Measurements from ENCODE around the gene ESR2. TPM values are rescaled to one million over a fixed set of nuclear protein-coding genes. Genes with fewer than 3 reads are reported as not detected.

ESR2 gene
- total and polyA plus RNA-seq, 4 donors: 0.01 to 0.28 (median 0.09) TPM

DNA sequence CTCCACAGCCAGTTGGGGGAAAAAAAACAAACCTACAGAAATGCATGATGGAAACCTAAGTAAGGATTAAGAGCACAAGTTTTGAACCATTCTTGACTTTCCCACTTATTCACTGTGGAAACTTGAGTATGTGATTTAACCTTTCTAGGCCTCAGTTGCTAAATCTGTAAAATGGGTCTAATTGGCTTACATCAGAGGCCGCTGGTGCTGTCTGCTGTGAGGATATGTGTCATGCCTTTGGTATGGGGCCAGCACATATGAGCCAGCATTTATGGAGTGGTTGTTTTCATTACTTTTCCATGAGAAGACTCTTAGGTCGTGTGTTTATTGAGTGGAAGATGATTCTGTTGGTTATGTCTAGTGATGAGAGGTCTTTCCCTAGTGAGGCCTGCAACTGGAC lies 102.4 kb downstream of the ESR2 start:
- WGBS: 89% methylated on average over 2 of the region's 2 CpGs
- Histone ChIP-seq H3K4me1 (ENCODE audit: control insufficient read depth in 4 of 4, insufficient read depth in 4 of 4, low read length in 3 of 4) (peaks cover 0 to 3% (median 0%) of the 10 kb centered on the region in 4 donors), H3K9ac (ENCODE audit: low read depth in 1 of 2, low read length in 2 of 2) (no peak overlapping the region), H3K36me3 (ENCODE audit: control insufficient read depth in 4 of 4, insufficient read depth in 3 of 4, low read depth in 1 of 4, low read length in 3 of 4) (peaks cover 12 to 49% (median 44%) of the 10 kb centered on the region in 4 donors), H3K27me3 (ENCODE audit: control insufficient read depth in 4 of 4, insufficient read depth in 4 of 4, low read length in 3 of 4) (no peaks in the 10 kb centered on the region), H3K9me3 (ENCODE audit: control insufficient read depth in 4 of 4, low read length in 3 of 4) (no peaks in the 10 kb centered on the region), H3K4me3 (ENCODE audit: low read depth in 1 of 3, low read length in 3 of 3) (no peak overlapping the region), H3K27ac (ENCODE audit: low read depth in 1 of 2, low read length in 2 of 2) (no peak overlapping the region)
- no peak for DNase-seq (ENCODE audit: low spot score)
- no peak for TF ChIP-seq FOXA2 (IDR thresholded peaks at IDR 0.05)
- TF ChIP-seq SP1 (IDR thresholded peaks at IDR 0.05): no peak
- TF ChIP-seq, protein P1, sequence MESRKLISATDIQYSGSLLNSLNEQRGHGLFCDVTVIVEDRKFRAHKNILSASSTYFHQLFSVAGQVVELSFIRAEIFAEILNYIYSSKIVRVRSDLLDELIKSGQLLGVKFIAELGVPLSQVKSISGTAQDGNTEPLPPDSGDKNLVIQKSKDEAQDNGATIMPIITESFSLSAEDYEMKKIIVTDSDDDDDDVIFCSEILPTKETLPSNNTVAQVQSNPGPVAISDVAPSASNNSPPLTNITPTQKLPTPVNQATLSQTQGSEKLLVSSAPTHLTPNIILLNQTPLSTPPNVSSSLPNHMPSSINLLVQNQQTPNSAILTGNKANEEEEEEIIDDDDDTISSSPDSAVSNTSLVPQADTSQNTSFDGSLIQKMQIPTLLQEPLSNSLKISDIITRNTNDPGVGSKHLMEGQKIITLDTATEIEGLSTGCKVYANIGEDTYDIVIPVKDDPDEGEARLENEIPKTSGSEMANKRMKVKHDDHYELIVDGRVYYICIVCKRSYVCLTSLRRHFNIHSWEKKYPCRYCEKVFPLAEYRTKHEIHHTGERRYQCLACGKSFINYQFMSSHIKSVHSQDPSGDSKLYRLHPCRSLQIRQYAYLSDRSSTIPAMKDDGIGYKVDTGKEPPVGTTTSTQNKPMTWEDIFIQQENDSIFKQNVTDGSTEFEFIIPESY (IDR thresholded peaks at IDR 0.05): no peak
- no peak for TF ChIP-seq NR2F2 (IDR thresholded peaks at IDR 0.05)
- TF ChIP-seq REST (IDR thresholded peaks at IDR 0.05): no peak
- TF ChIP-seq, protein P2, sequence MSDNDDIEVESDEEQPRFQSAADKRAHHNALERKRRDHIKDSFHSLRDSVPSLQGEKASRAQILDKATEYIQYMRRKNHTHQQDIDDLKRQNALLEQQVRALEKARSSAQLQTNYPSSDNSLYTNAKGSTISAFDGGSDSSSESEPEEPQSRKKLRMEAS (IDR thresholded peaks at IDR 0.05): no peak
- TF ChIP-seq, protein P3, sequence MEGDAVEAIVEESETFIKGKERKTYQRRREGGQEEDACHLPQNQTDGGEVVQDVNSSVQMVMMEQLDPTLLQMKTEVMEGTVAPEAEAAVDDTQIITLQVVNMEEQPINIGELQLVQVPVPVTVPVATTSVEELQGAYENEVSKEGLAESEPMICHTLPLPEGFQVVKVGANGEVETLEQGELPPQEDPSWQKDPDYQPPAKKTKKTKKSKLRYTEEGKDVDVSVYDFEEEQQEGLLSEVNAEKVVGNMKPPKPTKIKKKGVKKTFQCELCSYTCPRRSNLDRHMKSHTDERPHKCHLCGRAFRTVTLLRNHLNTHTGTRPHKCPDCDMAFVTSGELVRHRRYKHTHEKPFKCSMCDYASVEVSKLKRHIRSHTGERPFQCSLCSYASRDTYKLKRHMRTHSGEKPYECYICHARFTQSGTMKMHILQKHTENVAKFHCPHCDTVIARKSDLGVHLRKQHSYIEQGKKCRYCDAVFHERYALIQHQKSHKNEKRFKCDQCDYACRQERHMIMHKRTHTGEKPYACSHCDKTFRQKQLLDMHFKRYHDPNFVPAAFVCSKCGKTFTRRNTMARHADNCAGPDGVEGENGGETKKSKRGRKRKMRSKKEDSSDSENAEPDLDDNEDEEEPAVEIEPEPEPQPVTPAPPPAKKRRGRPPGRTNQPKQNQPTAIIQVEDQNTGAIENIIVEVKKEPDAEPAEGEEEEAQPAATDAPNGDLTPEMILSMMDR (IDR thresholded peaks at IDR 0.05; ENCODE audit: low read depth, low read length, missing input control): no peak
- TF ChIP-seq HNF4G (IDR thresholded peaks at IDR 0.05): no peak
- TF ChIP-seq TAF1 (conservative IDR thresholded peaks at IDR 0.05): no peak
- no peak for TF ChIP-seq RXRA (IDR thresholded peaks at IDR 0.05)
- TF ChIP-seq FOXA1 (IDR thresholded peaks at IDR 0.05): no peak
- TF ChIP-seq YY1 (IDR thresholded peaks at IDR 0.05): no peak
- TF ChIP-seq RAD21 (IDR thresholded peaks at IDR 0.05): no peak
- TF ChIP-seq ATF3 (IDR thresholded peaks at IDR 0.05): no peak
- TF ChIP-seq EGR1 (IDR thresholded peaks at IDR 0.05; ENCODE audit: low read depth in 2 of 2): no peak
- no peak for TF ChIP-seq HNF4A (conservative IDR thresholded peaks at IDR 0.05)
- TF ChIP-seq GABPA (IDR thresholded peaks at IDR 0.05 in 1 of 2, conservative IDR thresholded peaks at IDR 0.05 in 1 of 2): no peak
- no peak for TF ChIP-seq JUND (IDR thresholded peaks at IDR 0.05)

Measured in liver (tissue), 9 donors.